BLaER1 treated with 17β-estradiol and CSF1 and Interleukin-3, amounts not matched to agents 10 nM and 100 nM (cell line): Measurements from ENCODE around the gene TOP2A.

ENCODE experiments used
- H3K27ac ChIP-seq, 11 experiments: shearing (Covaris generic); formaldehyde crosslinking; 2 replicates each; pipeline ENCODE4 v1.8.1; 2022
- H3K27me3 ChIP-seq, 11 experiments: shearing (Covaris generic); formaldehyde crosslinking; 2 replicates each; pipeline ENCODE4 v1.8.1; 2022
- H3K36me3 ChIP-seq, 11 experiments: shearing (Covaris generic); formaldehyde crosslinking; 2 replicates each; pipeline ENCODE4 v1.8.1; 2022
- H3K4me1 ChIP-seq, 10 experiments: shearing (Covaris generic); formaldehyde crosslinking; 2 replicates each; pipeline ENCODE4 v1.8.1; 2022
- H3K4me2 ChIP-seq, 11 experiments: shearing (Covaris generic); formaldehyde crosslinking; 2 replicates each; pipeline ENCODE4 v1.8.1; 2022
- H3K4me3 ChIP-seq, 10 experiments: shearing (Covaris generic); formaldehyde crosslinking; 2 replicates each; pipeline ENCODE4 v1.8.1; 2022
- H3K9ac ChIP-seq, 11 experiments: shearing (Covaris generic); formaldehyde crosslinking; 2 replicates each; pipeline ENCODE4 v1.8.1; 2022
- H3K9me3 ChIP-seq, 11 experiments: shearing (Covaris generic); formaldehyde crosslinking; replicated peaks in 1 of 11; 2 replicates each; pipeline ENCODE4 v1.8.1; 2022
- H4K20me1 ChIP-seq, 11 experiments: shearing (Covaris generic); formaldehyde crosslinking; 2 replicates each; pipeline ENCODE4 v1.8.1; 2022
- Cebpa-rat ChIP-seq, 11 experiments: shearing (Covaris generic); IDR thresholded peaks; 2 replicates each; pipeline ENCODE4 v1.8.1; 2022

TOP2A gene

GRCh38 chr17:40437095-40437732 is 19.5 kb upstream of the TOP2A start:
- peak overlapping the region; percentile 59 to 80 (median 69) for H3K4me2 ChIP-seq

GRCh38 chr17:40436636-40437035 is 18.9 kb upstream of the TOP2A start:
- Histone ChIP-seq H3K4me1 (peaks cover 20 to 45% (median 31%) of the 10 kb centered on the region in 10 experiments), H3K36me3 (no peaks in the 10 kb centered on the region), H4K20me1 (no peaks in the 10 kb centered on the region), H3K27me3 (no peaks in the 10 kb centered on the region), H3K4me3 (no peak overlapping the region), H3K9ac (no peak overlapping the region), H3K9me3 (no peaks in the 10 kb centered on the region), H3K4me2 (peak overlapping the region; percentile 59 to 80 (median 69)), H3K27ac (peak overlapping the region in 4 of 11 experiments; percentile 30 to 53 (median 44); a peak in 4 of 22 replicates)
- TF ChIP-seq Cebpa-rat (IDR thresholded peaks at IDR 0.05), result no peak

More at GRCh38 chr17:40437095-40437732, 19.5 kb upstream of the TOP2A start:
- H3K36me3 ChIP-seq, result no peaks in the 10 kb centered on the region
- no peaks in the 10 kb centered on the region for H4K20me1 ChIP-seq
- H3K27ac ChIP-seq, result peak overlapping the region in 8 of 11 experiments; percentile 30 to 61 (median 48); a peak in 14 of 22 replicates
- peak overlapping the region in 4 of 11 experiments; percentile 10 to 29 (median 19); a peak in 4 of 22 replicates for H3K9ac ChIP-seq
- no peaks in the 10 kb centered on the region for H3K27me3 ChIP-seq
- TF ChIP-seq Cebpa-rat (IDR thresholded peaks at IDR 0.05), result no peak
- H3K9me3 ChIP-seq, result no peaks in the 10 kb centered on the region
- H3K4me3 ChIP-seq, result no peak overlapping the region
- H3K4me1 ChIP-seq, result peaks cover 22 to 50% (median 37%) of the 10 kb centered on the region in 10 experiments

- no peak for TF ChIP-seq Cebpa-rat (IDR thresholded peaks at IDR 0.05)
- no peak overlapping the region for H3K27ac ChIP-seq
Measured at GRCh38 chr17:40433551-40434415, 16.1 kb upstream of the TOP2A start.

GRCh38 chr17:40432864-40433528 is 15.3 kb upstream of the TOP2A start:
- Histone ChIP-seq H3K4me2 (no peak overlapping the region), H3K4me3 (no peak overlapping the region), H4K20me1 (no peaks in the 10 kb centered on the region), H3K27me3 (no peaks in the 10 kb centered on the region), H3K36me3 (no peaks in the 10 kb centered on the region; a peak in 1 of 22 replicates), H3K4me1 (peaks cover 16 to 27% (median 19%) of the 10 kb centered on the region in 10 experiments), H3K27ac (no peak overlapping the region), H3K9ac (no peak overlapping the region), H3K9me3 (peaks cover 6 to 13% (median 9%) of the 10 kb centered on the region in 11 experiments; a peak in 20 of 22 replicates)
- TF ChIP-seq Cebpa-rat (IDR thresholded peaks at IDR 0.05), result no peak

More at GRCh38 chr17:40433551-40434415, 16.1 kb upstream of the TOP2A start:
- H3K4me1 ChIP-seq, result peaks cover 16 to 33% (median 25%) of the 10 kb centered on the region in 10 experiments
- H3K9ac ChIP-seq, result no peak overlapping the region
- H3K36me3 ChIP-seq, result no peaks in the 10 kb centered on the region; a peak in 1 of 22 replicates
- H3K4me3 ChIP-seq, result no peak overlapping the region
- H3K9me3 ChIP-seq, result peaks cover 6 to 13% (median 9%) of the 10 kb centered on the region in 11 experiments; a peak in 20 of 22 replicates
- no peaks in the 10 kb centered on the region for H3K27me3 ChIP-seq
- no peaks in the 10 kb centered on the region for H4K20me1 ChIP-seq
- H3K4me2 ChIP-seq, result no peak overlapping the region

GRCh38 chr17:40431231-40431602 is 13.5 kb upstream of the TOP2A start:
- Histone ChIP-seq H3K27ac (no peak overlapping the region), H3K4me1 (peaks cover 11 to 25% (median 13%) of the 10 kb centered on the region in 10 experiments; a peak in 19 of 20 replicates), H3K36me3 (no peaks in the 10 kb centered on the region; a peak in 1 of 22 replicates), H3K27me3 (no peaks in the 10 kb centered on the region), H4K20me1 (no peaks in the 10 kb centered on the region), H3K4me3 (no peak overlapping the region), H3K9me3 (peaks cover 6 to 13% (median 9%) of the 10 kb centered on the region in 11 experiments; a peak in 20 of 22 replicates), H3K4me2 (no peak overlapping the region), H3K9ac (no peak overlapping the region)
- TF ChIP-seq Cebpa-rat (IDR thresholded peaks at IDR 0.05), result no peak

- H3K4me1 ChIP-seq, result peaks cover 18 to 30% (median 19%) of the 10 kb centered on the region in 10 experiments
- TF ChIP-seq Cebpa-rat (IDR thresholded peaks at IDR 0.05), result no peak
- H3K27ac ChIP-seq, result no peak overlapping the region
- no peaks in the 10 kb centered on the region for H4K20me1 ChIP-seq
- H3K27me3 ChIP-seq, result no peaks in the 10 kb centered on the region
- peak overlapping the region in 2 of 11 experiments; percentile 26; a peak in 4 of 22 replicates for H3K4me2 ChIP-seq
- H3K36me3 ChIP-seq, result no peaks in the 10 kb centered on the region; a peak in 1 of 22 replicates
- H3K9ac ChIP-seq, result no peak overlapping the region
- peaks cover 6 to 13% (median 9%) of the 10 kb centered on the region in 11 experiments; a peak in 20 of 22 replicates for H3K9me3 ChIP-seq
- no peak overlapping the region for H3K4me3 ChIP-seq
Measured at GRCh38 chr17:40430272-40431230, 12.9 kb upstream of the TOP2A start.

- Histone ChIP-seq H3K36me3 (no peaks in the 10 kb centered on the region; a peak in 1 of 22 replicates), H4K20me1 (no peaks in the 10 kb centered on the region), H3K4me1 (peaks cover 20 to 55% (median 34%) of the 10 kb centered on the region in 10 experiments), H3K27me3 (no peaks in the 10 kb centered on the region), H3K4me2 (peak overlapping the region; percentile 22 to 80 (median 56); a peak in 19 of 22 replicates), H3K9me3 (peaks cover 6 to 13% (median 9%) of the 10 kb centered on the region in 11 experiments; a peak in 20 of 22 replicates), H3K9ac (no peak overlapping the region), H3K4me3 (no peak overlapping the region), H3K27ac (peak overlapping the region in 5 of 11 experiments; percentile 1 to 19 (median 7); a peak in 2 of 22 replicates)
- TF ChIP-seq Cebpa-rat (IDR thresholded peaks at IDR 0.05), result no peak
Measured at GRCh38 chr17:40427002-40427491, 9.4 kb upstream of the TOP2A start.
